CD8-positive, alpha-beta memory T cell (primary cell): Measurements from ENCODE around the gene INO80C. TPM values are rescaled to one million over a fixed set of nuclear protein-coding genes. Genes with fewer than 3 reads are reported as not detected.
A peak's percentile ranks its signal among the peaks of the same experiment; 100 is the strongest.

Experiments
- CTCF ChIA-PET: fragments of 350-600 bp; sonication (Branson Sonifier 250); formaldehyde crosslinking; loops from one replicate; lab custom pipeline; 2021; ENCODE audit warnings: antibody characterized with exemption; lab: Charles Lee
- POLR2A ChIA-PET: fragments of 350-600 bp; sonication (Branson Sonifier 250); formaldehyde crosslinking; loops from one replicate; lab custom pipeline; 2021; ENCODE audit warnings: antibody characterized with exemption; lab: Charles Lee
- DNase-seq, 5 donors: peaks; one replicate each; pipeline versions ENCODE4 v3.0.0 to v3.0.0-alpha.2; 2020 to 2022; ENCODE audit warnings: mixed read lengths in 1 of 5
- H3K27ac ChIP-seq: one replicate; pipeline ENCODE4 v1.7.0; 2013; ENCODE audit warnings: low read depth, mild to moderate bottlenecking, low read length, moderate library complexity
- H3K27me3 ChIP-seq: 2 replicates; pipeline ENCODE4 v1.7.0; 2013; ENCODE audit warnings: low read length, mild to moderate bottlenecking; ENCODE audit not compliant: insufficient read depth, poor library complexity, severe bottlenecking
- H3K36me3 ChIP-seq: 2 replicates; pipeline ENCODE4 v1.7.0; 2013; ENCODE audit warnings: mild to moderate bottlenecking, low read length, moderate library complexity; ENCODE audit not compliant: insufficient read depth
- H3K4me1 ChIP-seq: 2 replicates; pipeline ENCODE4 v1.7.0; 2013; ENCODE audit warnings: mild to moderate bottlenecking, low read length, moderate library complexity; ENCODE audit not compliant: insufficient read depth
- H3K4me3 ChIP-seq: 2 replicates; pipeline ENCODE4 v1.7.0; 2013; ENCODE audit warnings: mild to moderate bottlenecking, low read length
- H3K9me3 ChIP-seq: 2 replicates; pipeline ENCODE4 v1.7.0; 2013; ENCODE audit warnings: mild to moderate bottlenecking, low read length
- H3K27ac Mint-ChIP-seq, 8 donors: one replicate each; pipeline ENCODE4 v1.8.0; 2020 to 2021; ENCODE audit warnings: mixed read lengths in 8 of 8, mild to moderate bottlenecking in 6 of 8, inconsistent platforms in 3 of 8, moderate library complexity in 3 of 8
- H3K27me3 Mint-ChIP-seq, 2 donors: one replicate each; pipeline ENCODE4 v1.8.0; 2020 to 2021; ENCODE audit warnings: mixed read lengths in 2 of 2, mild to moderate bottlenecking in 1 of 2, moderate library complexity in 1 of 2
- H3K36me3 Mint-ChIP-seq, 3 donors: one replicate each; pipeline ENCODE4 v1.8.0; 2020 to 2021; ENCODE audit warnings: mixed read lengths in 3 of 3, inconsistent platforms in 1 of 3, mild to moderate bottlenecking in 1 of 3
- H3K4me1 Mint-ChIP-seq, 3 donors: one replicate each; pipeline ENCODE4 v1.8.0; 2020 to 2021; ENCODE audit warnings: mixed read lengths in 3 of 3, inconsistent platforms in 1 of 3, mild to moderate bottlenecking in 1 of 3
- H3K4me3 Mint-ChIP-seq, 7 donors: one replicate each; pipeline ENCODE4 v1.8.0; 2020 to 2021; ENCODE audit warnings: mixed read lengths in 7 of 7, mild to moderate bottlenecking in 6 of 7, moderate library complexity in 4 of 7, inconsistent platforms in 2 of 7
- H3K9me3 Mint-ChIP-seq, 5 donors: one replicate each; pipeline ENCODE4 v1.8.0; 2020 to 2022; ENCODE audit warnings: mixed read lengths in 5 of 5, mild to moderate bottlenecking in 3 of 5, moderate library complexity in 2 of 5, inconsistent platforms in 1 of 5
- polyA plus RNA-seq: library from polyadenylated mRNA; unstranded; fragments of 300-500 nt; fragmentation: Illumina TruSeq; gene quantifications from one replicate; pipeline ENCODE4 v1.2.3, GENCODE V29; 2021
- total RNA-seq, 2 experiments: library from RNA; stranded (reverse); gene quantifications; one replicate each; pipeline ENCODE4 v1.2.3, GENCODE V29; 2021

Gene INO80C
- total RNA-seq (10 to 100 TPM; 27.0 to 28.5 TPM), polyA plus RNA-seq (16.6 TPM)

- DNase-seq = peak; percentile 87 to 94 (median 91)
- Mint-ChIP-seq H3K4me1 (peaks cover 27 to 42% (median 39%) of the 10 kb centered on the region in 3 donors), H3K27ac (peak within 1 kb of the TSS; percentile 95 to 100 (median 100)), H3K36me3 (peaks cover 0 to 4% (median 0%) of the 10 kb centered on the region in 3 donors), H3K9me3 (no peaks in the 10 kb centered on the region), H3K27me3 (peaks cover 0 to 2% of the 10 kb centered on the region in 2 donors), H3K4me3 (peak within 1 kb of the TSS; percentile 93 to 100 (median 99))
- peaks cover 20% of the 10 kb centered on the region for H3K4me1 ChIP-seq
- peak within 1 kb of the TSS; percentile 97 for H3K27ac ChIP-seq
- H3K9me3 ChIP-seq = no peaks in the 10 kb centered on the region
- no peaks in the 10 kb centered on the region for H3K27me3 ChIP-seq
- no peaks in the 10 kb centered on the region for H3K36me3 ChIP-seq
- POLR2A ChIA-PET = interaction anchor here (0.8 to 2.1 kb wide), 8 partner anchors 83 to 632 kb away, joined by 3 to 13 read pairs (median 6); partner anchors contain the start of genes ELP2, GALNT1, RMP24 and SLC39A6
- H3K4me3 ChIP-seq = peak within 1 kb of the TSS; percentile 99
- CTCF ChIA-PET = interaction anchor here (0.8 to 1.3 kb wide), 5 partner anchors 25 to 230 kb away, joined by 3 to 6 read pairs (median 3); no protein-coding TSS in a partner anchor
These were observed at the start of gene INO80C for GRCh38 chr18:35497370-35498197. Gene INO80C (minus strand): TSS chr18:35497960. CDS start chr18:35497874, 86 bp downstream.

DNA sequence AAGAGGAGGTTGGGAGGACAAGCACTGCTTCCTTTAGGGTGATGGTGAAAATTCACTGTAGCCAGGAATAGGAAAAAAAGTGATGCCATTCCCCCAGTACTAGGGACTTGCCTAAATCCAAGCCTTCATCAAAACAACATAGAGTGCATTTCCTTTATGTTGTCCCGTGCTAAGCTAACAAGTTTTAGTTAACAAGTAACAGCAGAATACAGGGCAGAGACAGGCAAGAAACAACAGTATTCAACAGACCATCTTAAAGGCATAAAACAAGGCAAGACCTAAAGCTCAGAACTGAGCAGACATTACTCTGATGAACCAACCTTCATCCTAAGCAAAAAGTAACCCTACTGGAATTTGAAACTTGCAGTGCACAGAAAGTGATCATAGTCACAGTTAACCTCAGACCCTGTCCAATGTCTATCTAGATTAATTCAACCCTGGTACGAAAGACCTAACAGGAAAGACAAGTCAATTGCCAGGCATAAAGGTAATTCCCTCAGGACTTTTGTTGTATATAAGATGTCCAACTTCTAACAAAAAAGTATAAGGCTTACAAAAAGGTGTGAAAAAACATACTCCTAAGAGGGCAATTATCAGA is 49.3 kb upstream of the INO80C start:
- Mint-ChIP-seq H3K27me3 (peaks cover 7 to 15% of the 10 kb centered on the region in 2 donors), H3K27ac (no peak overlapping the region), H3K4me1 (no peaks in the 10 kb centered on the region), H3K9me3 (no peaks in the 10 kb centered on the region), H3K36me3 (no peaks in the 10 kb centered on the region), H3K4me3 (no peak overlapping the region)
- ChIA-PET POLR2A (no interaction called here), CTCF (no interaction called here)
- no peaks in the 10 kb centered on the region for H3K4me1 ChIP-seq
- no peak overlapping the region for H3K4me3 ChIP-seq
- no peak for DNase-seq
- no peaks in the 10 kb centered on the region for H3K9me3 ChIP-seq
- no peaks in the 10 kb centered on the region for H3K27me3 ChIP-seq
- H3K36me3 ChIP-seq = no peaks in the 10 kb centered on the region
- no peak overlapping the region for H3K27ac ChIP-seq

DNA sequence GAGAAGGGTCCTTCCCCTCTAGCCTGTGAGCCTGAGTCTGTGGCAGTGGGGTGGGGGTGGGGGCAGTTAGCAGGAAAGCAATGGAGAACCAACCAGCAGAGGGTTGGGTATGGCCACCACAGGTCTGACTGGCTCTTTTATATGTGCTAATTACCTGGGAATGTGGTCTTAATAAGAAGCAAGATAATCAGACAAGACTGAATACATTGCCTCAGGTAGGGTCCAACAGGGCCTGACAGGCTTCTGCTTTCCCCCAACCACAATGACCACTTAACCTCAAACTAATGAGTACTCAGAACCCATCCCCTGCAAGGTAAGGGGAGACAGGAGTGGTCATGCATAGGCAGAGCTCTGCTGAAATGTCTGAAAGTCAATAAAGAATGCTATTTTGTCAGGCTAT is 44.6 kb upstream of the INO80C start:
- POLR2A ChIA-PET = no interaction called here
- H3K36me3 Mint-ChIP-seq = no peaks in the 10 kb centered on the region
- Histone ChIP-seq H3K36me3 (no peaks in the 10 kb centered on the region), H3K27me3 (no peaks in the 10 kb centered on the region), H3K4me1 (no peaks in the 10 kb centered on the region), H3K4me3 (no peak overlapping the region), H3K9me3 (no peaks in the 10 kb centered on the region), H3K27ac (no peak overlapping the region)
- H3K27me3 Mint-ChIP-seq = peaks cover 3 to 15% of the 10 kb centered on the region in 2 donors
- no peak overlapping the region for H3K4me3 Mint-ChIP-seq
- H3K4me1 Mint-ChIP-seq = no peaks in the 10 kb centered on the region
- CTCF ChIA-PET = no interaction called here
- no peak for DNase-seq
- H3K27ac Mint-ChIP-seq = no peak overlapping the region
- no peaks in the 10 kb centered on the region for H3K9me3 Mint-ChIP-seq

DNA sequence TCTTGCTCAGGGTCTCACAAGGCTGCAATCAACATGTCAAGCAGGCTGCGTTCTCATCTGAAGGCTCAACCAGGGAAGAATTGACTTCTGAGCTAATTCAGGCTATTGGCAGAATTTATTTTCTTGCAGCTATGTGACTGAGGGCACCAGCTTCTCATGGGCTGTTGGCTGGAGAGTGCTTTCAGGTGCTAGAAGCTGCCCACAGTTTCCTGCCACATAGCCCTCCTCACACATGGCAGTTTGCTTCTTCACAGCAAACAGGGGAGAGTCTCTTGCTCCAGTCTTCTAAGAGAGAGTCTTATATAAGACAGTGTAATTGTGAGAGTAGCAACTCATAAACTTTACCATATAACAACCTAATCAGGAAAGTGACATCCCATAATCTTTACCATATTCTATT is 37.5 kb upstream of the INO80C start:
- Mint-ChIP-seq H3K9me3 (peaks cover 2 to 15% (median 9%) of the 10 kb centered on the region in 5 donors), H3K4me1 (peaks cover 0 to 14% (median 4%) of the 10 kb centered on the region in 3 donors), H3K27ac (peak overlapping the region in 3 of 8 donors; percentile 17 to 52 (median 49)), H3K27me3 (peaks cover 1 to 16% of the 10 kb centered on the region in 2 donors), H3K36me3 (peaks cover 0 to 12% (median 0%) of the 10 kb centered on the region in 3 donors), H3K4me3 (no peak overlapping the region)
- Histone ChIP-seq H3K9me3 (no peaks in the 10 kb centered on the region), H3K36me3 (no peaks in the 10 kb centered on the region), H3K27ac (no peak overlapping the region), H3K4me3 (no peak overlapping the region), H3K27me3 (no peaks in the 10 kb centered on the region), H3K4me1 (no peaks in the 10 kb centered on the region)
- ChIA-PET POLR2A (no interaction called here), CTCF (interaction anchor here (1.3 kb wide), 1 partner anchor 749 kb away, joined by 4 read pairs; no protein-coding TSS in a partner anchor)
- DNase-seq = no peak

GRCh38 chr18:35533916-35534405 is 36.2 kb upstream of the INO80C start:
- H3K27me3 ChIP-seq = no peaks in the 10 kb centered on the region
- H3K4me3 Mint-ChIP-seq = no peak overlapping the region
- no peak overlapping the region for H3K27ac ChIP-seq
- no peaks in the 10 kb centered on the region for H3K9me3 ChIP-seq
- POLR2A ChIA-PET = no interaction called here
- H3K9me3 Mint-ChIP-seq = peaks cover 8 to 18% (median 9%) of the 10 kb centered on the region in 5 donors
- H3K4me3 ChIP-seq = no peak overlapping the region
- no peak for DNase-seq
- peaks cover 0 to 12% (median 0%) of the 10 kb centered on the region in 3 donors for H3K36me3 Mint-ChIP-seq
- no peaks in the 10 kb centered on the region for H3K36me3 ChIP-seq
- H3K4me1 ChIP-seq = no peaks in the 10 kb centered on the region
- peaks cover 0 to 14% (median 4%) of the 10 kb centered on the region in 3 donors for H3K4me1 Mint-ChIP-seq
- CTCF ChIA-PET = no interaction called here
- H3K27ac Mint-ChIP-seq = no peak overlapping the region
- H3K27me3 Mint-ChIP-seq = peaks cover 1 to 19% of the 10 kb centered on the region in 2 donors

GRCh38 chr18:35528749-35529274 is 31.1 kb upstream of the INO80C start:
- DNase-seq = no peak
- ChIA-PET POLR2A (no interaction called here), CTCF (no interaction called here)
- Mint-ChIP-seq H3K4me3 (no peak overlapping the region), H3K27ac (no peak overlapping the region), H3K36me3 (peaks cover 0 to 20% (median 0%) of the 10 kb centered on the region in 3 donors), H3K9me3 (peaks cover 4 to 13% (median 6%) of the 10 kb centered on the region in 5 donors), H3K4me1 (peaks cover 12 to 17% (median 13%) of the 10 kb centered on the region in 3 donors), H3K27me3 (peaks cover 9 to 49% of the 10 kb centered on the region in 2 donors)
- no peaks in the 10 kb centered on the region for H3K36me3 ChIP-seq
- H3K4me1 ChIP-seq = no peaks in the 10 kb centered on the region
- H3K27ac ChIP-seq = no peak overlapping the region
- H3K9me3 ChIP-seq = no peaks in the 10 kb centered on the region
- H3K27me3 ChIP-seq = no peaks in the 10 kb centered on the region
- H3K4me3 ChIP-seq = no peak overlapping the region

- Histone ChIP-seq H3K27ac (no peak overlapping the region), H3K4me1 (no peaks in the 10 kb centered on the region), H3K9me3 (no peaks in the 10 kb centered on the region), H3K27me3 (no peaks in the 10 kb centered on the region), H3K36me3 (no peaks in the 10 kb centered on the region), H3K4me3 (no peak overlapping the region)
- ChIA-PET POLR2A (no interaction called here), CTCF (interaction anchor here (1.9 kb wide), 1 partner anchor 15 kb away, joined by 5 read pairs; no protein-coding TSS in a partner anchor)
- H3K4me1 Mint-ChIP-seq = peaks cover 12 to 17% (median 13%) of the 10 kb centered on the region in 3 donors
- peaks cover 9 to 48% of the 10 kb centered on the region in 2 donors for H3K27me3 Mint-ChIP-seq
- peaks cover 4 to 13% (median 5%) of the 10 kb centered on the region in 5 donors for H3K9me3 Mint-ChIP-seq
- peak overlapping the region in 3 of 7 donors; percentile 36 to 80 (median 40) for H3K4me3 Mint-ChIP-seq
- peaks cover 0 to 15% (median 0%) of the 10 kb centered on the region in 3 donors for H3K36me3 Mint-ChIP-seq
- DNase-seq = no peak
- peak overlapping the region in 5 of 8 donors; percentile 7 to 95 (median 77) for H3K27ac Mint-ChIP-seq
These were observed 28.8 kb upstream of the INO80C start for GRCh38 chr18:35526495-35527059.
